CD4-positive, alpha-beta T cell treated with Interleukin-4 for 4 hours (primary cell): ENCODE measurements around the gene PIK3R1.

ENCODE experiments used
- DNase-seq: peaks from one replicate; pipeline ENCODE4 v3.0.0-alpha.2; 2020

PIK3R1 gene

DNA sequence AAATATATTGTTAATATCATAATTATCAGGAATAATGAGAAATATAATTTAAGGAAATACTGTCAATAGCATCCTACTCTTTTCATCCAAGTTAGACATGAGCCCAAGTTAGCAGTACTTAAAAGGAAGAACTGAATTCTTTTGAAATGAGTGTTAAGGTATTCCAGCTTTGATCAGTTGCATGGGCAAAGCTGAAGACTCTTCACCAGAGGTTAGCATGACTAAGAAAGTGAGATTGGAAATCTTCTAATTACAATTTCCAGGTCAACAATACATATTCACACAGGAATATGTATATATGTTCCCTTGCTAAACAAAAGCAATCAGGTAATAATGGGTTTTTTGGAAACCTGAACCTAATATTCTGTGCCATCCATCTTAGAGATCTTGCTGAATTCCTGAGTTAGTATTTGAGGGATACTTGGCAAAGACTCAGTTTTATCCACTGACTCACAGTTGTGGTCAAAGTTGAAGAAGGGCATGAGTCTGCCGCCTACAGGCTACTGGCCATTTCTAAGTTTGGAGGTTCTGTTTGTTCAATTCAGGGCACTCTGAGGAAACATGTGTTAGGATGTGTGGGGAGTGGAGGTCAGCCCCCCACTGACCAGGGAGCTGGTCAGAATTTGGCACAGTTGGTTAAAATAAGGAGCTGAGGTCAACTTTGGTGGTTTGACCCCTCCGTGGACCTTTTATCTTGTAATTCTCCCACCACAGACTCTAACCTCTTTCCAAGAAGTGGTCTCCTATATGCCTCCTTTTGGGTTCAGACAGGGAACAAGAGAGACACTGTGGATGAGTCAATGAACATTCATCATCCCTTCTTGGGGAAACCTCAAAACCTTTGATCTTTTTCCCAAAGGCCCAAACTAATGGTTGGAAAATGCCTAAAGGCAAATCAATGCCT is 118.3 kb downstream of the PIK3R1 start:
- DNase-seq: no peak

DNA sequence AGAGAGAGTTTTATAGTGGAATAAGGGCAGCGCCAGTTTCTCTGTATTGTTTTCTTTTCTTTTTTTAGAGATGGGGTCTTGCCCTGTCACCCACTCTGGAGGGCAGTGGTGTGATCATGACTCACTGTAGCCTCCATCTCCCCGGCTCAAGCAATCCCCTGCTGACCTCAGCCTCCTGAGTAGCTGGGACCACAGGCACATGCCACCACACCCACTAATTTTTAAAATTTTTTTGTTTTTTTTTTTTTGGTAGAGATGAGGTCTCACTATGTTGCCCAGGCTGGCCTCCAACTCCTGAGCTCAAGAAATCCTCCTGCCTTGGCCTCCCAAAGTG is 119.0 kb downstream of the PIK3R1 start:
- no peak for DNase-seq

DNA sequence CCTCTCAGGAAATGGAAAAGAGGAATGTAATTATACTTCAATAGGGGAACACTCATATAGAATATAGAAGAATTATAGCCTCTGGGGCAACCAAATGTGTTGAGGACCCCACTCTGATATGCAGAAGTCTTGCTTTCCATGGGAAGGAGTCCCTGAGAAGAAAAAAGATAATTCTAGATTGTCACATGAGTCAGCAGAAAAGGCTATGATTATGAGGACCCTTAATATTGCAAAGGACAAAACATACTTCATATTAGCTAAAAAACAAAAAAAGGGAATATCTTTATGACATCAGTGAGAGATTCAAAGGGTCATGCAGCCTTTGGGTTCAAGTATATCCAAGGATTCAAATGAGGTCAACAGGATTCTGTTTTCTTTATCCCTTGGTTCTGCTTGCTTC is 119.5 kb downstream of the PIK3R1 start:
- DNase-seq: no peak

DNA sequence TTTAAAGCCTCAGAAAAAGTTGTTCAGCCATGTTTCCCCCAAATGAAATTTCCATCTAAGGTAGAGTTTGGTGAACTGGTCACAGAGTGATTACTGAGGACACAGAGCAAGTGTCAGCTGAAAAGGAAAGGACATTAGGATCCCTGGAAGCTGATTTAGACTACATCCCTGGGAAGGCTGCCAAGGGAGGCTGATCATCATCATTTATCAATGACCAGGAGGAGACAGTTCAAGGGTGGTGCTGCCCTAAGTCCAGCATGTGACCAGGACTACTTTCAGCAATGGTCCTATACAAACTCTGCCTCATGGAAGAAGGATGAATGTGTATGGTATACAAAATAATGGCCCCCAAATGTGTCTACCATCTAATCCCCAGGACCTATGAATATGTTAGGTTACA is 120.6 kb downstream of the PIK3R1 start:
- DNase-seq: no peak

DNA sequence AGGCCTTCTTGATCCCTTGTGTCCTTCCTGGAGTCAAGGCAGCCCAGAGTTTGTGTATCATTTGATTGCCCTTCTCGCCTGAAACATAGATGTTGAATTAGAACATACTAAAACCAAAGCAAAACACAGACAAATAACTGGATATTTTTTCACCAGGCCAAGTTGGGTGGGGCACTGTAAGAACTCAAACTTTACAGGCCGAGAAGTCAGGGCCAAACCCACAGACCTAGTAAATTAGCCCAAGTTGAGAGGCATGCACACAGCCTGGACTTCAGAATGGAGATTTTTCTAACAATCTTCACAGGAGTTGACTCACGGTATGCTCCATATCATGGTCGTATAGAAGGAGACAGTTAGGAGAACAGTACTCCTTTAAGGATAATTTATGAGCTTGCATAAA is 121.7 kb downstream of the PIK3R1 start:
- DNase-seq: no peak

DNA sequence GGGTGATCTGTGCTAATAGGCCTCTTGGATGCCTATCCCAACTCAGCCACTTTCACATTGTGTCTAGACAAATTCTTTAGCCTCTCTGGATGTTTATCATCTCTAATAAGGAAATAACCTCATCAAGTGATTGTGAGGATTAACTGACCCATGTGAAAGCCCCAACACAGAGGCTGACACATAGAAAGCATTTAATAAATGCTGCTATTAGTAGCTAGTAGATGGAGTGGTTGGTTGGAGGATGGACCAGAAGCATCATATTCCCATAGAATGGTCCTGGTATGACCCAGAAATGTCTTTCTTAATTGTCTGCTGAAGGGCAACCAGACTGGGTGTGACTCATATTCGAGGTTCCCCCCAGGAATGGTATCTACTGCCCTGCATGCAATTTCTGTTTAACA is 124.4 kb downstream of the PIK3R1 start:
- no peak for DNase-seq

- no peak for DNase-seq
Observed at GRCh38 chr5:68341006-68341405, 125.5 kb downstream of the PIK3R1 start.

DNA sequence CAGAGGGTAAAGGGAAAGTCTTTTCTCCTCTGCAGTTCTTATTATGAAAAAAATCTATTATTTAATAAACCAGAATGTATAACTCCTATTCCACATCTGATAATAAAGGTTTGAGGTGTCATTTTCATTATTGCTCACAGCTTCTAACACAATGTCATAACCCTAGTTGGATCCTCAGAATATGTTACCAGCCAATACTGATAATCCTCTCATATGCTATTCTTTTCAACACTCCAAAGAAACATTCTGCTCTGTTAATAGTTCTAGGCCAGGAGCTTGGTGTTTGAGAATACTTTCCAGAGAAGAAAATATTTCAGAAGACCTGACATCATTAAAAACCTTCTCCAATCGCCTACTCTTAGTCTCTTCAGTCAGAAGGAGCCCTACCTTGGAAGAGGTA is 127.1 kb downstream of the PIK3R1 start:
- DNase-seq: no peak

DNA sequence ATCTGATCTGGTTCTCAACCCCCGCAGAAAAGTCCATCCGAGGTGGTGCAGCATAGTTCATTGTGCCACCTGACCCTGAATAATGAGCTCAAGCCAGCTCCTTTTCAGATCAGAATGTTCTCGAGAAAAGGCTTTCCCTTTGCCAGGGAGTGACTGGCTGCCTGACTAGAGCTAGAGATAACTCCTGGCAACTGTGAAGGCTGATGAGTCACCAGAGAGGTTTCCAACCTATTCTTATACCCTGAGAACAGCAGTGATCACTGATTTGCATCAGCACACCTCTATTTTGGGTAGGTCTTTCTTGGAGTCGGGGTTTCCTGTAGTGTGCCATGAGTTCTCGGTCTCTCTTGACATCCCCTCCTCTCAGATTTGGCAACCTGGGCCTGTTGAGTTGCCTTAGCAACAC is 127.9 kb downstream of the PIK3R1 start:
- DNase-seq: peak; percentile 27

- DNase-seq: peak; percentile 44
Observed at GRCh38 chr5:68344447-68345111, 129.0 kb downstream of the PIK3R1 start.

- no peak for DNase-seq
Observed at GRCh38 chr5:68345171-68345570, 129.6 kb downstream of the PIK3R1 start.

DNA sequence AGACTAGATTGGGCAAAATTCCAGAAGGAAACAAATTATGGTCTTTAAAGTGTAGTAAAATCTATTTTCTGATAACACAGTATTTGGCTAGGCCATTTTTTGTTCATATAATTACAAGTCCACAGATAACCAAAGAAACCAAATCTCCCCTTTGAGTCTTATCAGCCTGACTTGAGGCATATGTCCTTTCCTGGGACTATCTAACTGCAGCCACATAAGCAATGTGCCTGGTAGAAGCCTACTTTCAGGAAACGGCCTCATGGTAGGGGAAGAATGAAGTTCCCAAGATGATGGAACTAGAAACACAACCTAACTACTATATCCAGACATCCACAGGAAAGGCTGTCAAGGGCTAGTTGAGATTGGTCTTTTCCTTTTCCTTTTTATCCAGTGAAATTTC is 130.0 kb downstream of the PIK3R1 start:
- no peak for DNase-seq

DNA sequence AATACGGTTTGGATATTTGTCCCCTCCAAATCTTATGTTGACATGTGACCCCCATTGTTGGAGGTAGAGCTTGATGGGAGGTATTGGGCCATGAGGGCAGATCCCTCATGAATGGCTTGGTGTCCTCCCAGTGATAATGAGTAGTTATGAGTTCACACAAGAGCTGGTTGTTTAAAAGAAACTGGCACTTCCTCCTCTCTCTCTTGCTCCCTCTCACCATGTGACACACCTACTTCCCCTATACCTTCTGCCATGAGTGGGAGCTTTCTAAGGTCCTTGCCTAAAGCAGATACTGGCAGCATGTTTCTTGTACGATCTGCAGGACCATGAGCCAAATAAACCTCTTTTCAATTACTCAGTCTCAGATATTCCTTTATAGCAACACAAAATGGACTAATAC is 132.0 kb downstream of the PIK3R1 start:
- no peak for DNase-seq

- no peak for DNase-seq
Observed at GRCh38 chr5:68348447-68349222, 133.1 kb downstream of the PIK3R1 start.

- DNase-seq: no peak
Observed at GRCh38 chr5:68350176-68350575, 134.6 kb downstream of the PIK3R1 start.
